Forelimb muscle (tissue), 1 donor: Measurements from ENCODE around the gene SLC37A2. TPM values are rescaled to one million over a fixed set of nuclear protein-coding genes. Genes with fewer than 3 reads are reported as not detected.

Experiments used
- DNase-seq: peaks from one replicate; pipeline ENCODE4 v3.0.0-alpha.2; 2013; ENCODE audit warnings: low read depth
- polyA plus RNA-seq: library from polyadenylated mRNA; unstranded; fragments of 120-200 nt; gene quantifications from one replicate; pipeline ENCODE4 v1.2.1, GENCODE V29; 2013; ENCODE audit not compliant: insufficient read length

The SLC37A2 gene
- polyA plus RNA-seq, 1 donor: 2.3 TPM

DNA sequence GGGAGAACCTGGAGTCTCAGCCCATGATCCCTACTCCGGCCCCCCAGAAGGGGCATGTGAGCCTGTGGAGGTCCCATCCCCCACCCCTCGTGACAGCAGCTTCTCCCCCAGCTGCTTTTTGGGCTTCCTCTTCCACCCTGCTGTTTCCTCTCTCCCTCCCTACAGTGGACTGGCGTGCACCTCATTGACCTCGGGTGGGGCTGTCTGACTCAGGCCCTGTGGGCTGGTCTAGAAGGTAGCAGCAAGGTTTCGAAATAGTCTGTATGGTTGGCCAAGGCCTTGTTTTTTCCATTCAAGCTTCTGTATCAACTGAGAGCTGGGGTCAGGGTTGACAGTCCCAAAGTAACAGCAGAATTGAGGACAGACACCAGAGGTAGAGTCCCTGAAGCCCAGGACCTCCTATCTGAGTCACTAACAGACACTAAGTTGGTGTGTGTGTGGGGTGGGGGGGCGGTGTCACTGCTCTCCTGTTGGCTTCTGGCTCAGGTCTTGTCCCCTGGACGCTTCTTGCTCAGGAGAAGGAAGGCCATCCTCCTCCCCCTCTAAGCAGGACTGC, 7.7 kb downstream of the SLC37A2 start:
- no peak for DNase-seq

DNA sequence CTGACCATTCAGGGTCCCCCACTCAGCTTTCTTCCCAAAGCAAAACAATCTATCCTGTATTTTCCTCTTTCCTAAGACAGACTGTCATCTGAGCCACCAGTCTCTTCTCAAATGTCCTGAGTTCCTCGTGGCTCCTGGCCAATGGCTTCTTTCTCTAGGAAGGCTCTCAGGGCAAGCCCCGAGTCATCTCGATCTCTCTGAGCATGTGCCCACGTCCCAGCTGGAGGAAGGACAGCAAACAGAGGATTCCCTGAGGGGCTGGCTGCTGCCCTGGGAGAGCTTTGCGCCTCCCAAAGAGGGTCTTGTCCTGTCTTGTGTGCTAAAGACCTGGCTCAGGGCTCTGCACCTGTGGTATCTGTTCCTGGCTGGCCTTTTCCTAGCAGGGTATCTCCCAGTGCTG, 8.3 kb downstream of the SLC37A2 start:
- no peak for DNase-seq

DNA sequence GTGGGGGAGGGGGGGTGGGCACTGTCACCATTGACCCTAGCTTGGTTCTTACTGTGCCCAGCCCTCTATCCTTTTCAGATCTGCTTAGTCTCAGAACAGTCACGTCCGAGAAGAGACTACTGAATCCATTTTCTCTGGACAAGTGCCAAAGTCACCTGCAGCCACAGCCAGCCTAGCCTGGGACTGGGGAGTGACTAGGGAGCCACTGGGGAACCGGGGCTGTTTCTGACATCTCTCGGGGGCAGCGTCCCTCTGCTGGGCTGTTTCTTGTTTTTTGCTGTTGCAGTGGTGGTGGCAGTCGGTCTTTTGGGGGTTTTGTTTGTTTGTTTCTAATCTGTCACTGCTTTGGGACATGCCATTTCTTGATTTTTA, 8.7 kb downstream of the SLC37A2 start:
- DNase-seq: no peak

DNA sequence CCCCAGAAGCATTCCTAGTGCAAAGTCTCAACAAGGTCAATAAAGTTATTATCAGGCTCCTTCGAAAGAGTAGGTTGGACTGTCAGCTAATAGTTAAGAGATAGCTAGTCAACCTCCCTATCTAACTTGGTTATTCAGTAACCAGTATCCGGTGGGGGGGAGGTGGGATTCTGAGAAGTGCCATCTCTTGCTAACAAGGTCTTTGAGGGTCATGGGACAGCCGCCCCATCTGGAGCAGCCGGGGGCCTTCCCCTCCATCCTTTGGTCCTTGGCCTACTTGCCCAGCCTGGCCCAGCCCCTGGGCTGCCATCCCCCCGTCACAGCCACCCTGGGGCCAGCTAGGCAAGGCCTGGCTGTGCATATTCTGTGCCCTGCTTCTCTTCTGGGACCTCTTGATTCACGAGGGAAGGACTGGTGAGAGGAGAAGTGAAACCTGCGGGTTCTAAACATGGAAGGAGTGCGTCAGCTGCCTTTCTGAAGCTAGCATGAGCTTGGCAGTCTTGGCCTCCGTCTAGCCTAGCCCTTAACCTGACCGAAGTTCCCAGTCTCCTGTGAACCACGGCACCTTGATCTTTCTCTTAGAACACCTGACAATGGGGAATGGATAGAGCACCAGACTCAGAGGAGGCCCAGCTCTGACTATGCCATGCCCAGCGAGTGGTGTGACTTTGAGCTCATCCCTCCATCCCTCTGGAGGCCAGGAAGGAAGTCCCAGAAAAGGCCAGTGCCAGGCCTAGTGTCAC, 9.3 kb downstream of the SLC37A2 start:
- no peak for DNase-seq

DNA sequence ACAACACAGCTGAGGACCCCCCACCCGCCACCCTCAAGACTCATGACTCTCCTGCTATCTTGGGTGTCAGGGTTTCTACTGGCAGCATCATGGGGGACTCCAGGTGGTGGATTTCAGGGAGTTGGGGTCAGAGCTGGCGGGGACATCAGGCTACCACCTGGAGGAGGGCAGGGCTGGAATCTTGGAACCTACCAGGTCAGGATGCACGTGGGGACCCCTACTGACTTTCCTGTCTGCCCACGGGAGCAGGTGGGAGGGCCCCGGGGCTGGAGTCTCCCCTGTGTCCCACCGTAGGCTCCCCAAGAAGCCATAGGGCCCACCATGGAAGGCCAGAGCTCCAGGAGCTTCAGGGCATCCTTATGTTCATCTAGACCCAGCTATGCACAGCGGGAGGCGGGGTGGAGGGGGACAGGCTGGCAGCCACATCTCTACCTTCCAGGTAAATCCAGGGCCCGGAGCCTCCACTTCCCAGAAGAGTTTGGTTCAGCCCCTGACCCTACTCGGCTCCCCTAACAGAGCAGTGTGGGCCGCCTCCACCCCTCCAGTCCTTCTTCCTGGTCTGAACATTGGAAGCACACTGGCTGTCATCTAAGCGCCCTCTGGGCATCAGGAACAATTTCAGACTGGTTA, 10.0 kb downstream of the SLC37A2 start:
- no peak for DNase-seq

DNA sequence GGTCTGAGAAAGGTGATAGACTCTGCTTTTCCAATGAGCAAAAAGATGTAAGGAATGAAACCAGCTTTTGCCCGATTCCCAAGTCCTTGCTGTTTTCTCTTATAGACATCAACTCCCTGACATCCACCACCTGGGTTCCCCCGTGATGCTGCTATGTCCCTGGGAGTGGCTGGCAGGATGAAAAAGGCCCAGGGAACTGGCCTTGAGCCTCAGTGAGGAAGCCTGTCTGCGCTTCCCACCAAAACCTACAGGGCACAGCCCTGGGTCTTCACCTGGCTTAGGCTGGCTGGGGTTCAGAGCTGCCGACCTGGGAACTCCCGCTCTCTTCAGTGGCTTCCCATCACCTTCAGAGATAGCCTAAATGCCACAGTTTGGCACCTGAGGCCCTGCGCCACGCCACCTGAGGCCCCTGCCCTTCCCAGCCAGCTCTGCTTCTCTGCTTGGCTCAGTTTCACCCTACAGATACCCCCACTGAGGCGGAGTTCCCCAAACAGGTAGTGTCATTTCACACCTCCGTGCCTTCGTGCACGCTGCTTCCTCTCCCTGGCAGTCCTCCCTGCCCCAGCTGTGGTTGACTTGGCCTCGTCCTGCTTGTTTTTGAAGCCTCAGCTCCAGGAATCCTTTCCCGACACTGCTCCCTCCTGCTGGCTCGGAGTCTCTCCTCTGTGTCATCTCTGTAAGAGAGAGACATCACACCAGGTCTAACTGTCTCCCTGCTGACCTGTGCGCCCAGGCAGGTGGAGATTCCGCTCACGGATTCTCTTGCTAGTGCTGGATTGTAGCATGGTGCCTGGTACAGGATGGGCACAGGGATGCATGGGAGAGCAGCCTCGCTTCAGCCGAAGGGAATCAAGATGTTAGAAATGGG, 10.7 kb downstream of the SLC37A2 start:
- DNase-seq: no peak

DNA sequence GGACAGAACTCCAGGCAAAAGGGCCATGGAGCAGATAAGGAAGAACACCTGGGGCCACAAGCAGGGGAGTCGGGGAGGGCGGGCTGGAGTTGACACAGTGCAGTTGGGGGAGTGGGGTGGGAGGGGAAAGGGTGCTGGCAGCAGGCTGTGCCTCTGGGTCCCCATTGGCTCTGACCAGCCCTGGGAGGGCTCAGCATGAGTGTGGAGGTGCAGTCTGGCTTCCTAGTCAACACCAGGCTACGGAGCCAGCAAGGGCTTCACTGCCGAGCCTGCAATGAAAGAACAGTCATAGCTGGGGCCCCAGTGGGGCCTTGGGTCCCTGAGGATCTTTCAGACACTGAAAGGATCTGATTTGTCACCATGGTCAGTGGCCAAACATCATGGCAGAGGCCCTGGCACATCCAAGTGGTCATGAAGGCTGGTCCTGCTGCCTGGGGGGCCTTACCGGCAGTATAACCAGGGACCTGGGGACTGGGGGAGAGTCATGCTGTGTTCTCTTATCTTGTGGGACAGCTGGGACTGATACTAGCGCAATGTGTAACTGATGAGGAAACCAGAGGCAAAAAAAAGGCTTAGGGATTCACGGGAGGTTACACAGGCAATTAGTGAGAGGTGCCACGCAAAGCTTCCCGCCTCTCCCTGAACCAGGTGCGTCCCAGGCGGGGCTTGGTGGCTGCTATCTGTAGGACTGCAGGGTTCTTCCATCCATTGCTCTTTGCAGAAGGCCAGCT, 11.6 kb downstream of the SLC37A2 start:
- no peak for DNase-seq

DNA sequence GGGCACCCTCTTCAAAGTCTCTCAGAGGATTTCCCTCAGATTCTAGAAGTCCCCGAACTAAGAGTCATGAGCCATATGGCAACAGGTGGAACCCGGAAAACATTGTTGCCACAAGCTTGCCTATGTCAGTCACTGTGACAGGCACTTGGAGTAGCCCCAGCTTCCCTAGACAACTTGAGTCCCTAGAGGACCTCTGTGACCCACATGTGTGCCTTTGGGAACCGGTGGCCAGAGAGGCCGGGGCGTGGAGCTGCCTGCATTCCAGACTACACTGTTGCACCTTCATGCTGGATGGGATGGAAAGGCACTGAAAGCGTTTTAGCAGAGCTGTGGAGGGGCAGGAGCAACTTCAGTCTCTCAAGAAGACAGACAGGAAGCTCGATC, 12.1 kb downstream of the SLC37A2 start:
- no peak for DNase-seq

DNA sequence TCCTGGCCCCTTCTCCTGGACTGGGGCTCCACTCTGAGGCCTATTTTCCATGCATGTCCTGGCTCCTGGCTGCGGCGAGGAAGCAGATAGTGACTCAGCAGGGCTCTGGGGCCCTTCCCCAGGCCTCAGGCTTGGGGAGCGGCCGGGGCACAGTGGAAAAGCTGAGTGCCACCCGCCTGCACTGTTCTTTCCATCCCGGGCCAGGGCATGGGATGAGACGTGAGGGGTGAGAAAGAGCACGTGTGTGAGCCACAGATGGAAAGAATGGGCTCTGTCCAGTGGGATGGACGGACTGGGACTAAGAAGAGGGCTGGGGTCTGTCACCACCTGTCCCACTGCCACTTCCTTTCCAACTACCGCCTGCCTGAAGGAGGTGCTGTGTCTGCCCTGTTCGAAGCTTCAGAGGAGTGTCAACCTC, 12.8 kb downstream of the SLC37A2 start:
- no peak for DNase-seq

DNA sequence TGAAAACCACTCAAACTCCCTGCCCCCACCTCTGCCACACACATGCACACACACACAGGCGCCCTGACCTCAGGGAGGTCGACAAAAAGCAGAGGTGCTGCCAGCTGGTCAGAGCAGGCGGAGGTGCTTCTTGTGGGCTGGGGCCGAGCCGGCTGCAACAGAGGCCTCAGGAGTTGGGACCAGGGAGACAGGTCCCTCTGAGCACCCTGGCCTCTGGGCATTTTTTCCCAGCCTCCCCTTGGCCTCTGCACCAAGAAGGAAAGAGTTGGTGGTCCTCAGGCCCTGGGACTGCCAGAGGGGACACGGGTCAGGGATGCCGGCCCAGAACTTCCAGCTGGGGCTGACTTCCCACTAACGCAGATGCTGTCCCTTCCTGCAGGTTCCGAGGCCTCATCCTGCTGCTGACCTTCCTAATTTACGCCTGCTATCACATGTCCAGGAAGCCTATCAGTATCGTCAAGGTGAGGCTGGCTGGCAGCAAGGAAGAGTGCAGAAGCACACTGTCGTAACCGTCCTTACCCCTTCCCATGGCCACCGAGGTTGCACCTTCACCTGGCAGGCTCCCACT, 13.4 kb downstream of the SLC37A2 start:
- no peak for DNase-seq

DNA sequence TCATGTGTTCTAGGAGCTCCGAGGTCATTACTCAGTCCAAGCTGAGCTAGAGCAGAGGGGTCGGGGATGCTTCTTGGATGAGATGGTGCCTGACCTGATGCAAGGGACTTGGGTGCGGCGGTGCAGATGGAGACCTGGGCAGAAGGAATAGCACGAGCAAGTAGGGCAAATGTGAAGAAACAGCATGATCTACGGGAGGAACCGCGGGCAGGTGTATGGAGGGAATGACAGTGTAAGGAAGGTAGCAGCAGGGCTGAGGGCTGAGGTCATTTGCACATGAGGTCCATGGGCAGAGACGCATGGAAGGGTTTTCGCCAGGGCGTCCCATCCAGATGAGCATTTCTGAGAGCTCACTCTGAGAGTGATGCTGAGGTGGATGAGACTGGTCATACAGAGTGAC, 14.9 kb downstream of the SLC37A2 start:
- no peak for DNase-seq

DNA sequence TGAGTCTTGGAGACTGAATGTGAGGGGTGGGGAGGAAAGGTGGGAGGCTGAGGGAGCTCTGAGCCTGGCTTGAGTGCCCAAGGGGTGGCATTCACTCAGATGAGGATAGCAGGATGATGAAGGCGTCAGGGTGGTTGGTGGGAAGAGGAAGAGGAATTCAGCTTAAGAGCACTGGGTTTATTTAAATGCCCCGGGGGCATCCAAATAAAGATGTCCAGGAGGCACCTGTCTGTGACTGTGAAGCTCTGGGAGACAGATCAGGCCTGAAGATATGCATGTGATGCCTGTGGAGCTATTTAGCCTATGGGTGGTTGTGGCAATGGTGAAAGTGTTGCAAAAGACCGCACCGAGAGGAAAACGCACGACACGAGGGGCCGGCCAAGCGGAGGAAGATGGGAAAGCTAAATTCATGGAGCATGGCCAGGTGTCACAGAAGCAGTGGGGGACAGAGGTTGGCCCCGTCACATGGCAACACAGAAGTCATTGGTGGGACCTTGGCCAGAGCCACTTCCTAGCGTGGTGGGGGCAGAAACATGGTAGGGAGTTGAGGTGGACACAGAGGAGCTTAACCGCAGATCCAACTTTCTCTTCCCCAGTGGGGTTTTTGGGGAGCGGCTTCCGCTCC, 15.5 kb downstream of the SLC37A2 start:
- no peak for DNase-seq

DNA sequence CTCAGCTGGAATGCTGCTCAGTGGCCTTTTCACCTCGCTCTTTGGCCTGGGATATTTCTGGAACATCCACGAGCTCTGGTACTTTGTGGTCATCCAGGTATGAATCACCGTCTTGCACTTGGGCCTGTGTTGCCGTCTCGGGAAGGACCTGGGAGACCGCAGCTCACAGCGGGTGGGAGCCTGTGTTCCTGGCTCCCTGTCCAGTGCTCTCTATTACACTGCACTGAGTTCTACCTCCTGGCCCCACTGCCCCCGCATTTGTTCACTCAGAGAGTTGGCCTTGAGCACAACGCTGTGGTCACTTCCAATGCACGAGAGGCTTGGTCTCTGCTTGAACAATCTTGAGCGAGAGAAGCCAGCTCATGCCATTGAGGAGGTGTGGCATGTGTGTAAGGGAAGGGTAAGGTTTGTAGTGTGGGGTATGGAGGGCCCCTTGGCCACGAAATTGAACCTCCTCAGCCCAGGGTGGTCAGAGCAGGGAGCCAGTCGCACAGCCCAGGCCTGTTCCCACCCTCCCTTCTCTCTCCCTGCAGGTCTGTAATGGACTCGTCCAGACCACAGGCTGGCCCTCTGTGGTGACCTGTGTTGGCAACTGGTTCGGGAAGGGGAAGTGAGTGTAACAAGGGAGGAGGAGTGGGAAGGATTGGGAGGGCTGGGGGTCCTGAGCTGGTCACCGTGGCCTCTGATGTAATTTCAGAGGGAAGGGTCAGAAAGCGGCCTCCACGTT, 16.2 kb downstream of the SLC37A2 start:
- no peak for DNase-seq

DNA sequence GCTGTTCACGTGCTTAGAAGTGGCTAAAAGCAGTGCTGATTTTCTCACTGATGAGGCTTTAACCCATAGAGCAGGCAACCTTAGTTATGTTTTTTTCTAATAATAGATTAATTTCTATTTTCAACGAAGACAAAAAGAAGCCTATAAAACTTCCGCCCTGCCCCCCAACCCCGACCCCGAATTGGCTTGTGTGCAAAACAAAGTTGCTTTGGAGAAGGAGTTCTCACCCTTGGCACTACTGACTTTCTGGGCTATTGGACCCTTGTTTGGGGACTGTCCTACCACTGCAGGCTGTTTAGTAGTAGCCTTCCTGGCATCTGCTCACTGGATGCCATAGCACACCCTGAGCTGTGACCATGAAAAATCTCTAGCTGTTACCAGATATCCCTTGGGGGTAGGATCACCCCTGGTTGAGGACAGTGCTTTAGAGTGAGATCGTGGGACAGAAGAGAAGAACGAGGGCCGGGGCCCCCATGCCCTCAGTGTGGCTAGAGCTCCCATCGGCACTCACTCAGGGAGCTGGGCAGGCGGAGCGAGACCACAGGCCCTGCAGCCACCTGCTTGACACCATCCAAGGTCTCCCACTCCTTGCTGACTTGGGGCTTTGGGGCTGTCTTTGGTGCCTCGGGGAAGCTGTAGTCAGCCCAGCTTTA, 16.9 kb downstream of the SLC37A2 start:
- DNase-seq: no peak

DNA sequence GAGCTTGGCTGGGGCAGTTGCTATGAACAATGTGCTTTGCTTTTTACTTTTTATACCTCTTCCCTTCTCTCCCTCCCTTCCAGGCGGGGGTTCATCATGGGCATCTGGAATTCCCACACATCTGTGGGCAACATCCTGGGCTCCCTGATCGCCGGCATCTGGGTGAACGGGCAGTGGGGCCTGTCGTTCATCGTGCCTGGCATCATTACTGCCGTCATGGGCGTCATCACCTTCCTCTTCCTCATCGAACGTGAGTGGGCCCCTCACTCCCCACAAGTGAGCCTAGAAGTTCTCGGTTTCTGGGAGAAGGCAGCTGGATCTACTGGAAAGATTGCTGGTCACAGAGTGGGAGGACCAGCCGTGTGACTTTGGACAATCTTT, 17.4 kb downstream of the SLC37A2 start:
- DNase-seq: no peak

DNA sequence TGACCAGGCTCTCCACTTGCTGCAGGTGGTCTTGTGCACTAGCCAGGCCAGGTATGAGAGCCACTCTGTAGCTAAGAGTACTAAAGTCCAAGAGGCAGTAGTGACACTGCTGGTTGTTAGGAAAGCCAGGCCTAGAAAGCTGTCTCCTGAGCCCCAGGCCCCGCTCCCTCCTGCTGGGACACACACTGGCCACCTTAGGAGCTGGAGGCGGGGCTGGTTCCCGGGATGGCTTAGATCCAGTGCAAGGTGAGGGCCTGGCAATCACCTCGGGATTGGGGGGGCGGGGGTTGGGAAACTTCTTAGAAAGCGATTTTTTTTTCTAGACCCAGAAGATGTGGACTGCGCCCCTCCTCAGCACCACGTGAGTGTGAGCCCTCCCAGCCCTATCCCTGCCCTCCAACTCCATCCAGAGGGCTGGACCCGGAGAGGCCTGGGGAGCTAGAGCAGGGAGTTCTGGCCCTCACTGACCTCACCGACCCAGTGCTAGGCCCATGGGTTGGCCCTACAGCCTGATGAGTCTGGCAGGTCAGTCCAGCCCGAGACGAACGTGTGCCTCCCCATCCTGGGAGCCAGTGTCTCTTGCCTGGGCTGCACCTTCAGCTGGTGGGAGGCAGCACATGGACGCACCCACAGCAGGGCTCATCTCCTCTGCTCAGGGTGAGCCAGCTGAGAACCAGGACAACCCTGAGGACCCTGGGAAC, 18.1 kb downstream of the SLC37A2 start:
- no peak for DNase-seq

DNA sequence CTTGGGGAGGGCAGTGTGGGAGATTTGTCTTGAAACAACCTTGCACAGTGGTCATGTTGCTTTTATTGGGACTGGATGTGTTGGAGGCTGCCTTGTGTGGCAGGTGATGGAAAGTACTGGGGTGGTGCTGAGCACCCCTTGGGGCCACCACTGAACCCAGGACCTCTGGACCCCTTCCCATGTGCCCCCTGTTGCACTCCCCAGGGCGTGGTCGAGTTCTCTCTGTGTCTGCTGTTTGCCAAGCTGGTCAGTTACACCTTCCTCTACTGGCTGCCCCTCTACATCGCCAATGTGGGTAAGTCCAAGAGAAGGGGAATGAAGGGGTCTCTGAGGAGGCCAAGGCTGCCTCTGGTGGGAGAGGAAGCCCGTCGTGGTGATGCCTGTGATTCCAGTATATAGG, 18.9 kb downstream of the SLC37A2 start:
- no peak for DNase-seq

DNA sequence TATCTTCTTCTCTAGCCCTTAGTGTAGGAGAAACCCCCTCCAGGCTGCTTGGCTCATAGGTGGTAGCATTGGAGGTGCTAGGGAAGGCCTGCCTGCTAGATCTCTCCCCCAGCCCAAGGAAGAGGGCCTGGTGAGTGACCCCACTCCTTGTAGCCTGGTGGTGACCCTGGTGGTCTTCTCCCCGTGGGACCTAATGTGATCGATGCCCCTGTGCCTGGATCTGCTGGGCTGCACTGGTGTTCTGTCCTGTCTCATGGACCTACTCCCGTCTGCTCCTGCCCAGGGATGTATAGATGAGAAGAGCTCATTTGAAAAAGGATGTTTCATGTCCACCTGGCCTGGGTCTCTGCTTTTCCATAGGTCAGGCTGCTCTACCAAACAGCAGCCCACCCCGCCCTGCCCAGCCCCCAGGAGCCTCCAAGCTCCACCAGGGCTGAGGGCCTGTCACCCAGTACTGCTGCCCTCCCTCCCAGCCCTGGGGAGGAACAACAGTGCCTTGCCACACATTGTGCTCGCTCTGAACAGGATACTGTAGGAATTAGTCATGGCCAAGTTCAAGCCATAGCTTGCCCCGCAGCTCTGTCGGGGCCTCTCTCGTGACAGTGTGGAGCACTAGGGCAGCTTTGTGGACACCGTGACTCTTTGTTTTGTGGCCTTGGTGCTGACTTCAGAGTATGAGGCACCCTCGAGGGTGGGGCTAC, 19.7 kb downstream of the SLC37A2 start:
- no peak for DNase-seq
